Mesothelial cell of epicardium (in vitro differentiated cells): ENCODE measurements around the gene PDE4A. TPM values are rescaled to one million over a fixed set of nuclear protein-coding genes. Genes with fewer than 3 reads are reported as not detected.
A peak's percentile ranks its signal among the peaks of the same experiment; 100 is the strongest.
"Not testable (repeated sequence)": the region's sequence is repeated elsewhere in the genome, so short reads cannot be mapped to it uniquely, and the experiment has no call there.

Experiments
- DNase-seq, 2 experiments: peaks; one replicate each; pipeline ENCODE4 v3.0.0; 2021; ENCODE audit warnings: low spot score in 2 of 2; ENCODE audit not compliant: unreplicated experiment in 2 of 2
- H3K27ac Mint-ChIP-seq: 2 replicates; pipeline ENCODE4 v1.8.0; 2021; ENCODE audit warnings: mixed read lengths
- H3K27me3 Mint-ChIP-seq: 2 replicates; pipeline ENCODE4 v1.8.0; 2021; ENCODE audit warnings: low read depth, mixed read lengths
- H3K36me3 Mint-ChIP-seq: 2 replicates; pipeline ENCODE4 v1.8.0; 2021; ENCODE audit warnings: mixed read lengths
- H3K4me1 Mint-ChIP-seq: 2 replicates; pipeline ENCODE4 v1.8.0; 2021; ENCODE audit warnings: mixed read lengths
- H3K4me3 Mint-ChIP-seq: 2 replicates; pipeline ENCODE4 v1.8.0; 2021; ENCODE audit warnings: mild to moderate bottlenecking, moderate library complexity, mixed read lengths
- H3K9me3 Mint-ChIP-seq: 2 replicates; pipeline ENCODE4 v1.8.0; 2021; ENCODE audit warnings: mixed read lengths
- total RNA-seq: library from RNA; stranded (reverse); gene quantifications from 3 replicates; pipeline ENCODE4 v1.2.1, GENCODE V29; 2021
- TF ChIP-seq, protein P1 (sequence below): fragments of 200-600 bp; sonication (generic); IDR thresholded peaks from one replicate; pipeline ENCODE4 v1.5.0; 2021; ENCODE audit warnings: antibody characterized with exemption; ENCODE audit not compliant: unreplicated experiment

PDE4A gene
- total RNA-seq, 1 donor from 2014 or later, result 3.1 TPM

DNA sequence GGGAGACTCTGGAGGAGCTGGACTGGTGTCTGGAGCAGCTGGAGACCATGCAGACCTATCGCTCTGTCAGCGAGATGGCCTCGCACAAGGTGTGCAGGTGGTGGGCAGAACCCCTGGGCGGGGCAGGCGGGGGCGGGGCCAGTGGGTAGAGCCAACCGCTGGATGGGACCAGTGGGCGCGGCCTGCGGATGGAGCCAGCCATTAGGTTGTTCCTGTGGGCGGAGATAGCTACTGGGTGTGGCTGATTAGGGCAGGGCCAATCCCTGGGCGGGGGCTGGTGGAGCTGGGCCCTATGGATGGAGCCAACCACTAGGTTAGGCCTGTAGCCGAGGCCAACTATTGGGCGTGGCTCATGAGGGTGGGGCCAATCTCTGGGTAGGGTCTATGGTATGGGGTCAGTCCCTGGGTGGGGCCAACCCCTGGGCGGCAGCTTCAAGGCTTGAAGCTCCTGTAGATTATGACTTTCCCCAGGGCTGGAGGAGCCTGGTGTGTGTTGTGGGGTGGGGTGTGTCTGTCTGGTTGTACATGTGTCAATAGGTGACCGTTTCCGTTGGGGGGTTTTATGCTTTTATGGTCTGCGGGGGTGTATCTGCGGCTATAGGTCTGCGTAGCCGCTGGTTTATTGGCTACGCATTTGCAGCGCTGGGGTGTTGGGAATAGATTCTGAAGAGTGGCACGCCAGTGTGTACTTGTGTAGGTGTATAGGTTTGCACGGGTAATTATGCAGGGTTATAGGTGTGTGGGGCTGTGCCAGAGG, 30.7 kb downstream of the PDE4A start:
- no peak for DNase-seq
- H3K4me3 Mint-ChIP-seq, result no peak overlapping the region
- H3K4me1 Mint-ChIP-seq, result peaks cover 3% of the 10 kb centered on the region
- H3K36me3 Mint-ChIP-seq, result no peaks in the 10 kb centered on the region
- H3K27ac Mint-ChIP-seq, result no peak overlapping the region
- peaks cover 18% of the 10 kb centered on the region for H3K27me3 Mint-ChIP-seq
- TF ChIP-seq, protein P1, sequence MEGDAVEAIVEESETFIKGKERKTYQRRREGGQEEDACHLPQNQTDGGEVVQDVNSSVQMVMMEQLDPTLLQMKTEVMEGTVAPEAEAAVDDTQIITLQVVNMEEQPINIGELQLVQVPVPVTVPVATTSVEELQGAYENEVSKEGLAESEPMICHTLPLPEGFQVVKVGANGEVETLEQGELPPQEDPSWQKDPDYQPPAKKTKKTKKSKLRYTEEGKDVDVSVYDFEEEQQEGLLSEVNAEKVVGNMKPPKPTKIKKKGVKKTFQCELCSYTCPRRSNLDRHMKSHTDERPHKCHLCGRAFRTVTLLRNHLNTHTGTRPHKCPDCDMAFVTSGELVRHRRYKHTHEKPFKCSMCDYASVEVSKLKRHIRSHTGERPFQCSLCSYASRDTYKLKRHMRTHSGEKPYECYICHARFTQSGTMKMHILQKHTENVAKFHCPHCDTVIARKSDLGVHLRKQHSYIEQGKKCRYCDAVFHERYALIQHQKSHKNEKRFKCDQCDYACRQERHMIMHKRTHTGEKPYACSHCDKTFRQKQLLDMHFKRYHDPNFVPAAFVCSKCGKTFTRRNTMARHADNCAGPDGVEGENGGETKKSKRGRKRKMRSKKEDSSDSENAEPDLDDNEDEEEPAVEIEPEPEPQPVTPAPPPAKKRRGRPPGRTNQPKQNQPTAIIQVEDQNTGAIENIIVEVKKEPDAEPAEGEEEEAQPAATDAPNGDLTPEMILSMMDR, result no peak
- no peaks in the 10 kb centered on the region for H3K9me3 Mint-ChIP-seq

DNA sequence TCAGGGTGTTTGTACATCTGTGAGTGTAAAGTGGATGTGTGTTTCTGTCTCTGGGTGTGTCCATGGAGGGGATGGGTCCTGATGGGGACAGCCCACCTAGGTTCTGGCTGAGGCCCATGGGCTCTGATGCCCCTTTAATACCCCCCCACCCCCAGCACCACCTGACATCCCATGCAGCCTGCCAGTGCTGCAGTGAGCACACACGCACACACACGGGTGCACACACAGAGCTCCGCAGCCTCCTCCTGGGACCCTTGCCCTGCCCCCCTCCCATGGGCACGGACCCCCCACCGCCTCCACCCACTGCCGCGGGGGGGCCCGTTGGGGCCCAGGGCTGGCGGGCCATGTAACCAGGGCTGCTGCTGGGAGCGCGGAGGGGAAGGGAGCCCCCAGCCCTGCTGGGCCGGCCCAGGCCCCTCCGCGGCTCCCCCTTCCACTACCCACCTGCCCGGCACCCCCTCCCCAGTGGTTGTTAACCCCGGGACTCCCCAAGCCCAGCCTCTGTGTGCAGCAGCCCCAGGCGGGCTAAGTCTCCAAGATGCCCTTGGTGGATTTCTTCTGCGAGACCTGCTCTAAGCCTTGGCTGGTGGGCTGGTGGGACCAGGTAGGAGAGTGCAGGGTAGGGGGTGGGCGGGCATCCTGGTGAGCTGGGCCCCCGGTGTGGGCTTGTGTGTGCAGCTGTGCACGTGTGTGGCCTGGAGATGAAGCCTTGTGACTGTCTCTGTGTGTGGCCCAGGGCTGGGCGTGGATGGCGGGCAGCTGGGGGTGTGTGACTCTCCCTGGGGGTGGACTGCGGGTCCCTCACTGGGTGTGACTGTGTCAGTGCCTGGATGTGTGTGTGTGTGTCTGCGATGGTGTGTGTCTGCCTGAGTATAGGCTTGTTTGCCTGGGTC, 32.6 kb downstream of the PDE4A start:
- Mint-ChIP-seq H3K4me1 (peaks cover 3% of the 10 kb centered on the region), H3K4me3 (no peak overlapping the region), H3K27ac (no peak overlapping the region), H3K9me3 (no peaks in the 10 kb centered on the region), H3K27me3 (peaks cover 18% of the 10 kb centered on the region), H3K36me3 (no peaks in the 10 kb centered on the region)
- DNase-seq, result no peak
- TF ChIP-seq, protein P1, result no peak

DNA sequence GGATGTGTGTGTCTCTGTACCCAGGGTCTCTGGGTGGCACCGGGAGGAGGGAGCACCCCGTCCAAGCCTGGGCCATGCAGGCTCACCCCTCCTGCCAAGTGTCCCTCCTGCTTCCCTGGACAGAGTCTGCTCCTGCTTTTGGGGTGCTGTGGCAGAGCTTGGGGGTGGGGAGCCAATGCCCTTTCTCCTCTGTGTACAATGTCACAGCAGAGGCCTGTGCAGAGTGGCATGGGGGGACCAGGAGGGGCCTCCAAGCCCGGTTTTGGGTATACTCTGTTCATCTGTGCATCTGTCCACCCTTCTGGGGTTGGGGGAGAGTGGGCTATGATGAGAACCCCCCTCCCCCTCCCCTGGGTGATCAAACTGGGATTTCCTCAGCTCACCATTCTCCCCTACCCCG, 33.5 kb downstream of the PDE4A start:
- DNase-seq, result no peak
- peaks cover 3% of the 10 kb centered on the region for H3K4me1 Mint-ChIP-seq
- no peaks in the 10 kb centered on the region for H3K36me3 Mint-ChIP-seq
- H3K27ac Mint-ChIP-seq, result no peak overlapping the region
- peaks cover 16% of the 10 kb centered on the region for H3K27me3 Mint-ChIP-seq
- H3K9me3 Mint-ChIP-seq, result no peaks in the 10 kb centered on the region
- TF ChIP-seq, protein P1, result no peak
- H3K4me3 Mint-ChIP-seq, result no peak overlapping the region

DNA sequence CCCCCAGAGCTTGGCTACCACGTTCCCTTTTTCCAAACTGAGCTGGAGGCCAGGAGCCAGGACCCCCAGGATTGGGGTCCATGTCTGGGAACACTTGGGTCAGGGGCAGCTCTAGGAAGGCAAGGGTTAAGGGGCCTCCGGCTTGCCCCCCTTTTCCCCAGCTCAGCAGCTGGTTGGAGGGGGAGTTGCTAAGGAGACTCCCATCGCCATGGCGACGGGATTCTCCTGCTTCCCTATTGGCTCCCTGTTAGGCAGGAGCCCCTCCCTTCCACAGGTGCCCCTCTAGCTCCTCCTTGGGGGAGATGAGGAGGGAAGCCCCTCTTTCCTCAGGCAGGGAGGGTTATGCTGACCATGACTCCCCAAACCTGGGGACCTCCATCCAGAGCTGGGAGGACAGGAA, 33.9 kb downstream of the PDE4A start:
- TF ChIP-seq, protein P1, result no peak
- Mint-ChIP-seq H3K27ac (no peak overlapping the region), H3K9me3 (no peaks in the 10 kb centered on the region), H3K36me3 (no peaks in the 10 kb centered on the region), H3K4me1 (peaks cover 3% of the 10 kb centered on the region), H3K27me3 (peaks cover 16% of the 10 kb centered on the region), H3K4me3 (no peak overlapping the region)
- DNase-seq, result no peak

DNA sequence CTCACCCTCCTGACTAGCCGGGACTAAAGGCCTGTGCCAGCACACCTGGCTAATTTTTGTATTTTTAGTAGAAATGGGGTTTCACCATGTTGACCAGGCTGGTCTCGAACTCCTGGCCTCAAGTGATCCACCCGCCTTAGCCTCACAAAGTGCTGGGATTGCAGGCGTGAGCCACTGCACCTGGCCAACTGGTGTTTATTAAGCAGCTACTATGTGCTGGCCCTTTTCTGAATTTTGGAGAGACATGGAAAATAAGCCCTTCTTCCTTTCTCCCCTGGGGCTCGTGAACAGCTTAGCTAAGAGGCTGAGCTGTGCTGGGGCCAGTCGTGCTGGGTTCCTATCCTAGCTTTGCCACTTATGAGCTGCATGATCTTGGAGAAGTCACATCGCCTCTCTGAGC, 38.4 kb downstream of the PDE4A start:
- not testable (repeated sequence) for H3K27ac Mint-ChIP-seq, H3K9me3 Mint-ChIP-seq, H3K36me3 Mint-ChIP-seq, H3K4me1 Mint-ChIP-seq, DNase-seq, H3K4me3 Mint-ChIP-seq
- H3K27me3 Mint-ChIP-seq, result peaks cover 11% of the 10 kb centered on the region

DNA sequence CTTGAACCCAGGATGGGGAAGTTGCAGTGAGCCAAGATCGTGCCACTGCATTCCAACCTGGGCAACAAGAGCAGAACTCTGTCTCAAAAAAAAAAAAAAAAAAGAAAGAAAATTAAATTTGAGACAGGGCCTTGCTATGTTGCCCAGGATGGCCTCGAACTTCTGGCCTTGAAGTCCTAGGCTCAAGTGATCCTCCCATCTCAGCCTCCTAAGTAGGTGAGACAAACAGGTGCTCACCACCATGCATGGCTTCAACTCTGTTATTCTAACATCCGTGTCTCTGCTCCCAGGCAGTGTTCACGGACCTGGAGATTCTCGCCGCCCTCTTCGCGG, 40.3 kb downstream of the PDE4A start:
- H3K27ac Mint-ChIP-seq, result no peak overlapping the region
- no peak for DNase-seq
- no peaks in the 10 kb centered on the region for H3K36me3 Mint-ChIP-seq
- H3K4me3 Mint-ChIP-seq, result peak overlapping the region; percentile 24
- no peaks in the 10 kb centered on the region for H3K4me1 Mint-ChIP-seq
- H3K27me3 Mint-ChIP-seq, result peaks cover 11% of the 10 kb centered on the region
- TF ChIP-seq, protein P1, result no peak
- H3K9me3 Mint-ChIP-seq, result no peaks in the 10 kb centered on the region
